ENCODE data around the gene ANKRD55. TPM values are rescaled to one million over a fixed set of nuclear protein-coding genes. Genes with fewer than 3 reads are reported as not detected.
A peak's percentile ranks its signal among the peaks of the same experiment; 100 is the strongest.

The ANKRD55 gene
- total and polyA plus RNA-seq, 2 of the 8 experiments (the other 6 are each of a cell fraction or from before 2014, with no cell fraction given) = not detected

GRCh38 chr5:56105511-56106291 lies 127.4 kb downstream of the ANKRD55 start:
- POLR2A ChIA-PET (ENCODE audit: partially characterized antibody) = no interaction called here
- FAIRE-seq = no peak
- TF ChIP-seq CREB1 (IDR thresholded peaks at IDR 0.05) = no peak
- TF ChIP-seq KDM1A (IDR thresholded peaks at IDR 0.05; ENCODE audit: borderline replicate concordance, low read length) = no peak
- TF ChIP-seq RXRA (IDR thresholded peaks at IDR 0.05; ENCODE audit: insufficient read depth, low read depth, low read length) = no peak
- TF ChIP-seq POLR2AphosphoS5 (IDR thresholded peaks at IDR 0.05; ENCODE audit: low read depth, low read length) = no peak

More at GRCh38 chr5:56105511-56106291, 127.4 kb downstream of the ANKRD55 start:
- no peak overlapping the region for H3K4me3 ChIP-seq (ENCODE audit: extremely low read depth in 1 of 4, insufficient read depth in 2 of 4, low read depth in 3 of 4, low read length in 4 of 4)
- H3K4me1 ChIP-seq (replicated peaks in 1 of 4; ENCODE audit: control insufficient read depth in 3 of 4, insufficient read depth in 4 of 4, low read length in 3 of 4) = no peaks in the 10 kb centered on the region
- H3K79me1 ChIP-seq (ENCODE audit: low read depth, low read length) = no peaks in the 10 kb centered on the region
- H3K23ac ChIP-seq (ENCODE audit: insufficient read length) = no peak overlapping the region
- H2BK12ac ChIP-seq (ENCODE audit: low read depth, low read length) = no peak overlapping the region
- H3K14ac ChIP-seq (ENCODE audit: insufficient read length) = no peak overlapping the region
- H2BK120ac ChIP-seq (replicated peaks; ENCODE audit: low read depth, low read length) = no peak overlapping the region
- H2AFZ ChIP-seq (ENCODE audit: low read length) = peak overlapping the region; percentile 67; the same call in 1 of the 2 replicates
- no peaks in the 10 kb centered on the region for H4K20me1 ChIP-seq (replicated peaks in 1 of 2; ENCODE audit: control insufficient read depth in 1 of 2, insufficient read depth in 2 of 2, low read length in 2 of 2)
- H2AK5ac ChIP-seq (ENCODE audit: low read depth, low read length) = no peak overlapping the region
- no peak for DNase-seq (ENCODE audit: low read depth in 1 of 2, low spot score in 2 of 2)
- H3K79me2 ChIP-seq (ENCODE audit: control insufficient read depth in 1 of 2, insufficient read depth in 2 of 2, low read length in 2 of 2) = no peaks in the 10 kb centered on the region
- H3K18ac ChIP-seq (ENCODE audit: extremely low read depth, low read length) = no peak overlapping the region
- H3K27me3 ChIP-seq (replicated peaks in 1 of 4; ENCODE audit: control insufficient read depth in 3 of 4, extremely low read depth in 1 of 4, insufficient read depth in 3 of 4, low read length in 3 of 4) = no peaks in the 10 kb centered on the region
- H2BK20ac ChIP-seq (ENCODE audit: low read length) = no peak overlapping the region
- H3K27ac ChIP-seq (ENCODE audit: low read depth, low read length) = no peak overlapping the region
- H3K9ac ChIP-seq (replicated peaks in 1 of 4; ENCODE audit: extremely low read depth in 1 of 4, low read depth in 3 of 4, low read length in 3 of 4) = no peak overlapping the region
- H2BK5ac ChIP-seq (ENCODE audit: low read depth, low read length) = no peak overlapping the region
- no peak overlapping the region for H4K5ac ChIP-seq (ENCODE audit: insufficient read length, low read depth, low read length)
- no peaks in the 10 kb centered on the region for H3K9me3 ChIP-seq (ENCODE audit: insufficient read depth in 2 of 2, low read depth in 1 of 2, low read length in 1 of 2)
- H2BK15ac ChIP-seq (ENCODE audit: low read length) = 0 out of 2 replicates have a peak overlapping the region, but pooled peaks have one; percentile 40
- CTCF ChIA-PET (ENCODE audit: partially characterized antibody) = interaction anchor here (0.6 to 2.0 kb wide), 3 partner anchors 11 to 585 kb away, joined by 5 to 6 read pairs (median 6); no protein-coding TSS in a partner anchor
- H3K4me2 ChIP-seq (ENCODE audit: insufficient read depth in 1 of 2, low read depth in 2 of 2, low read length in 2 of 2) = no peak overlapping the region
- no peaks in the 10 kb centered on the region for H3K36me3 ChIP-seq (ENCODE audit: control insufficient read depth in 2 of 4, insufficient read depth in 4 of 4, low read length in 3 of 4)
- WGBS, 2 experiments (ENCODE audit: extremely low coverage in 1 of 2, insufficient coverage in 1 of 2, insufficient read length in 1 of 2, insufficient replicate concordance in 2 of 2, low coverage in 1 of 2, low lambda C conversion rate in 2 of 2, missing lambda C conversion rate in 1 of 2) = 81% methylated on average over 6 of the region's 6 CpGs; no CpG with 5 or more reads in 1 of the 2 experiments
- H4K8ac ChIP-seq (ENCODE audit: extremely low read depth, insufficient read depth, low read length) = no peak overlapping the region
- H4K91ac ChIP-seq (replicated peaks; ENCODE audit: insufficient read length, low read length) = no peak overlapping the region
- no peak overlapping the region for H3K4ac ChIP-seq (replicated peaks; ENCODE audit: insufficient read length, low read depth, low read length)
- H3K56ac ChIP-seq (replicated peaks; ENCODE audit: insufficient read length, low read depth, low read length) = no peak overlapping the region
- H3K23me2 ChIP-seq (ENCODE audit: low read depth, low read length) = no peaks in the 10 kb centered on the region
